Stomach (tissue), 4 donors: ENCODE data around the gene MTMR6.

Experiments used
- CTCF ChIP-seq, 7 experiments: fragments of 450-650 bp in 4 of 7; fragments of 200-600 bp in 3 of 7; sonication (generic) in 3 of 7; IDR thresholded peaks; one replicate each; pipeline ENCODE4 v1.5.1; 2016 to 2019; ENCODE audit warnings: antibody characterized with exemption in 7 of 7, control low read depth in 2 of 7, mild to moderate bottlenecking in 1 of 7
- EP300 ChIP-seq: sonication (generic); formaldehyde crosslinking; IDR thresholded peaks from one replicate; pipeline ENCODE4 v1.6.1; 2017; ENCODE audit warnings: antibody characterized with exemption
- POLR2A ChIP-seq, 4 donors: fragments of 450-650 bp; IDR thresholded peaks; one replicate each; pipeline ENCODE4 v1.6.1; 2016; ENCODE audit warnings: antibody characterized with exemption in 4 of 4, control low read depth in 2 of 4, mild to moderate bottlenecking in 1 of 4, moderate library complexity in 1 of 4
- POLR2AphosphoS5 ChIP-seq, 3 donors: sonication (generic); formaldehyde crosslinking; IDR thresholded peaks; one replicate each; pipeline ENCODE4 v1.6.1; 2016; ENCODE audit warnings: antibody characterized with exemption in 3 of 3

- TF ChIP-seq CTCF (IDR thresholded peaks at IDR 0.05), result no peak
- TF ChIP-seq POLR2A (IDR thresholded peaks at IDR 0.05), result no peak
- TF ChIP-seq EP300, result no peak
- no peak for TF ChIP-seq POLR2AphosphoS5 (IDR thresholded peaks at IDR 0.05)
These were observed 4.4 kb upstream of the MTMR6 start for GRCh38 chr13:25291691-25292090.
